ENCODE results near the gene IMPA2.

The IMPA2 gene

GRCh38 chr18:11996907-11997306 lies 15.6 kb downstream of the IMPA2 start:
- H3K4me2 ChIP-seq (ENCODE audit: low read depth, low read length, poor library complexity, severe bottlenecking): no peak overlapping the region
- no peak overlapping the region for H3K4me3 ChIP-seq (ENCODE audit: low read length, poor library complexity, severe bottlenecking)
- H4K20me1 ChIP-seq (ENCODE audit: insufficient read depth, low read length, poor library complexity, severe bottlenecking): no peaks in the 10 kb centered on the region
- H3K9me3 ChIP-seq (ENCODE audit: insufficient read depth, low read depth, low read length): no peaks in the 10 kb centered on the region
- no peaks in the 10 kb centered on the region for H3F3A ChIP-seq (ENCODE audit: low read depth)
- no peak for TF ChIP-seq CTCF (conservative IDR thresholded peaks at IDR 0.05; ENCODE audit: low read length)
- TF ChIP-seq EZH2phosphoT487 (IDR thresholded peaks at IDR 0.05; ENCODE audit: borderline replicate concordance): no peak
- no peaks in the 10 kb centered on the region for H3K36me3 ChIP-seq (ENCODE audit: insufficient read depth, low read length)
- no peaks in the 10 kb centered on the region for H3K79me2 ChIP-seq (ENCODE audit: insufficient read depth, low read length)
- H2AFZ ChIP-seq (ENCODE audit: low read length): no peak overlapping the region
- H3K27me3 ChIP-seq (ENCODE audit: insufficient read depth, low read length, poor library complexity, severe bottlenecking): no peaks in the 10 kb centered on the region
- peaks cover 7% of the 10 kb centered on the region for H3K4me1 ChIP-seq (ENCODE audit: insufficient read depth, low read length, poor library complexity, severe bottlenecking)
- no peak overlapping the region for H3K9ac ChIP-seq (ENCODE audit: low read depth, low read length, poor library complexity, severe bottlenecking)
- H3K9me2 ChIP-seq (replicated peaks; ENCODE audit: low read depth, low read length): no peaks in the 10 kb centered on the region

GRCh38 chr18:11997466-11997865 lies 16.2 kb downstream of the IMPA2 start:
- H3K9me3 ChIP-seq (ENCODE audit: insufficient read depth, low read depth, low read length): no peaks in the 10 kb centered on the region
- H3F3A ChIP-seq (ENCODE audit: low read depth): no peaks in the 10 kb centered on the region
- H4K20me1 ChIP-seq (ENCODE audit: insufficient read depth, low read length, poor library complexity, severe bottlenecking): no peaks in the 10 kb centered on the region
- no peak overlapping the region for H2AFZ ChIP-seq (ENCODE audit: low read length)
- no peak overlapping the region for H3K9ac ChIP-seq (ENCODE audit: low read depth, low read length, poor library complexity, severe bottlenecking)
- no peak for TF ChIP-seq EZH2phosphoT487 (IDR thresholded peaks at IDR 0.05; ENCODE audit: borderline replicate concordance)
- no peak for TF ChIP-seq CTCF (conservative IDR thresholded peaks at IDR 0.05; ENCODE audit: low read length)
- no peaks in the 10 kb centered on the region for H3K79me2 ChIP-seq (ENCODE audit: insufficient read depth, low read length)
- H3K4me2 ChIP-seq (ENCODE audit: low read depth, low read length, poor library complexity, severe bottlenecking): no peak overlapping the region
- no peak overlapping the region for H3K4me3 ChIP-seq (ENCODE audit: low read length, poor library complexity, severe bottlenecking)
- peaks cover 7% of the 10 kb centered on the region for H3K4me1 ChIP-seq (ENCODE audit: insufficient read depth, low read length, poor library complexity, severe bottlenecking)
- H3K36me3 ChIP-seq (ENCODE audit: insufficient read depth, low read length): no peaks in the 10 kb centered on the region
- H3K27me3 ChIP-seq (ENCODE audit: insufficient read depth, low read length, poor library complexity, severe bottlenecking): no peaks in the 10 kb centered on the region
- no peaks in the 10 kb centered on the region for H3K9me2 ChIP-seq (replicated peaks; ENCODE audit: low read depth, low read length)

- Histone ChIP-seq H4K20me1 (ENCODE audit: insufficient read depth, low read length, poor library complexity, severe bottlenecking) (no peaks in the 10 kb centered on the region), H3K36me3 (ENCODE audit: insufficient read depth, low read length) (no peaks in the 10 kb centered on the region), H3K9me3 (ENCODE audit: insufficient read depth, low read depth, low read length) (no peaks in the 10 kb centered on the region), H3K27me3 (ENCODE audit: insufficient read depth, low read length, poor library complexity, severe bottlenecking) (no peaks in the 10 kb centered on the region), H2AFZ (ENCODE audit: low read length) (no peak overlapping the region), H3K9me2 (replicated peaks; ENCODE audit: low read depth, low read length) (no peaks in the 10 kb centered on the region), H3F3A (ENCODE audit: low read depth) (no peaks in the 10 kb centered on the region), H3K79me2 (ENCODE audit: insufficient read depth, low read length) (no peaks in the 10 kb centered on the region), H3K4me2 (ENCODE audit: low read depth, low read length, poor library complexity, severe bottlenecking) (no peak overlapping the region), H3K4me3 (ENCODE audit: low read length, poor library complexity, severe bottlenecking) (no peak overlapping the region), H3K4me1 (ENCODE audit: insufficient read depth, low read length, poor library complexity, severe bottlenecking) (peaks cover 7% of the 10 kb centered on the region), H3K9ac (ENCODE audit: low read depth, low read length, poor library complexity, severe bottlenecking) (no peak overlapping the region)
- TF ChIP-seq CTCF (conservative IDR thresholded peaks at IDR 0.05; ENCODE audit: low read length) (no peak), EZH2phosphoT487 (IDR thresholded peaks at IDR 0.05; ENCODE audit: borderline replicate concordance) (no peak)
Observed at GRCh38 chr18:11998193-11998592, 16.9 kb downstream of the IMPA2 start.
